ENCODE results near the gene WT1. TPM values are rescaled to one million over a fixed set of nuclear protein-coding genes. Genes with fewer than 3 reads are reported as not detected.

WT1 gene
- total RNA-seq, 4 donors from 2014 or later, result 0.33 to 0.40 TPM; not detected in 2

- H3K9me3 ChIP-seq, result no peaks in the 10 kb centered on the region
- TF ChIP-seq POLR2A (IDR thresholded peaks at IDR 0.05) (no peak), CTCF (IDR thresholded peaks at IDR 0.05) (no peak)
- peaks cover 19 to 36% of the 10 kb centered on the region in 2 donors for H3K4me1 ChIP-seq
- no peak overlapping the region for H3K4me3 ChIP-seq (replicated peaks in 1 of 3)
- peaks cover 66% of the 10 kb centered on the region for H3K27me3 ChIP-seq
- no peak overlapping the region for H3K27ac ChIP-seq
- intact Hi-C loops (cut with DNase I), result no loop called here
- DNase-seq, result no peak
- no peaks in the 10 kb centered on the region for H3K36me3 ChIP-seq
- WGBS, 2 donors, result 5 to 10% methylated on average over 30 to 42 of the region's 42 CpGs
These were observed 807 bp upstream of the WT1 start for GRCh38 chr11:32435942-32436750.

GRCh38 chr11:32435152-32435480, 223 bp downstream of the WT1 start:
- no peak for DNase-seq
- H3K9me3 ChIP-seq, result no peaks in the 10 kb centered on the region
- H3K27ac ChIP-seq, result no peak overlapping the region
- peaks cover 68% of the 10 kb centered on the region for H3K27me3 ChIP-seq
- TF ChIP-seq POLR2A (IDR thresholded peaks at IDR 0.05) (no peak), CTCF (IDR thresholded peaks at IDR 0.05) (no peak)
- H3K4me3 ChIP-seq (replicated peaks in 1 of 3), result no peak overlapping the region
- intact Hi-C loops (cut with DNase I), result no loop called here
- no peaks in the 10 kb centered on the region for H3K36me3 ChIP-seq
- 0% methylated on average over 1 of the region's 33 CpGs; no CpG with 5 or more reads in 1 of the 2 donors for WGBS, 2 donors
- peaks cover 19 to 36% of the 10 kb centered on the region in 2 donors for H3K4me1 ChIP-seq

DNA sequence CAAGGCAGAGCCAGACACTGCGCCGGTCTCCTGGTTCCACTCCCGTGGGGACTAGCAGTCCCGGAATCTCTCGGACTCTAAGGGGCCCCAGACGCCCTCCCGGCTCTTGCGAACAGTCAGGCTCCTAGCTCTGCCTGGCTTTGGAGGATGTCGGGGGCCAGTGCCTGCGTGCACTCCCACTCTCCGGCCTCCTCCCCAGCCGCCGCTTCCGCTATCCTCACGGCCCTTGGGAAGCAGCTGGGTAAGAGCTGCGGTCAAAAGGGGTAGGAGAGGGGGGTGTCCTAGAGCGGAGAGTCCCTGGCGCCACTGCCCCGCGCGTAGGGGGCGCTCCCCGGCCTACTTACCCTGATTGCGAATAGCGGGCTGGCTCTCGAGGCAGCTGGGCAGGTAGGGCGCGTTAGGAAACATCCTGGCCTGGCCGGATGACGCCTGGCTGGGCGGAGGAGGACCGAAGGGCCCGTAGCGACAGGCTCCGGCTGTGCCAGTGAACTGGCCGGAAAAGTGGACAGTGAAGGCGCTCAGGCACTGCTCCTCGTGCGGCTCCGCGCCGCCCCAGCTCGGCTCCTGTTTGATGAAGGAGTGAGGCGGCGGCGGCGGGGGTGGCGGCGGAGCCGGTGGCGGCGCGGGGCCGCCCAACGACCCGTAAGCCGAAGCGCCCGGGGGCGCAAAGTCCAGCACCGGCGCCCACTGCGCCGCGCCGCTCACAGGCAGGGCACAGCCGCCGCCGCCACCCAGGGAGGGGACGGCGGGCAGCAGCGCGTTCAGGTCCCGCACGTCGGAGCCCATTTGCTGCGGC, 785 bp downstream of the WT1 start:
- WGBS, 2 donors, result 2 to 4% methylated on average over 5 to 32 of the region's 77 CpGs
- H3K36me3 ChIP-seq, result no peaks in the 10 kb centered on the region
- no peaks in the 10 kb centered on the region for H3K9me3 ChIP-seq
- no peak overlapping the region for H3K27ac ChIP-seq
- peak overlapping the region in 1 of 3 donors; percentile 9 for H3K4me3 ChIP-seq (replicated peaks in 1 of 3)
- DNase-seq, result peak in 1 of 2 donors; percentile 41
- intact Hi-C loops (cut with DNase I), result no loop called here
- TF ChIP-seq POLR2A (IDR thresholded peaks at IDR 0.05) (no peak), CTCF (IDR thresholded peaks at IDR 0.05) (no peak)
- H3K4me1 ChIP-seq, result peaks cover 19 to 36% of the 10 kb centered on the region in 2 donors
- peaks cover 65% of the 10 kb centered on the region for H3K27me3 ChIP-seq

- intact Hi-C loops (cut with DNase I), result no loop called here
- no peaks in the 10 kb centered on the region for H3K36me3 ChIP-seq
- H3K27ac ChIP-seq, result no peak overlapping the region
- no peak for TF ChIP-seq POLR2A (IDR thresholded peaks at IDR 0.05)
- TF ChIP-seq CTCF (IDR thresholded peaks at IDR 0.05), result no peak
- DNase-seq, result no peak
- H3K4me3 ChIP-seq (replicated peaks in 1 of 3), result no peak overlapping the region
- H3K9me3 ChIP-seq, result no peaks in the 10 kb centered on the region
- H3K27me3 ChIP-seq, result peaks cover 65% of the 10 kb centered on the region
- peaks cover 19 to 36% of the 10 kb centered on the region in 2 donors for H3K4me1 ChIP-seq
- whole genome bisulfite sequencing, 2 donors, result 10% methylated on average over 18 of the region's 25 CpGs; no CpG with 5 or more reads in 1 of the 2 donors
These were observed 1.4 kb downstream of the WT1 start for GRCh38 chr11:32433914-32434355.
